GM23338 (cell line): Measurements from ENCODE around the gene STRA6. TPM values are rescaled to one million over a fixed set of nuclear protein-coding genes. Genes with fewer than 3 reads are reported as not detected.

Experiments used
- ATAC-seq: fragments of 200-7000 bp; cut with Tn5 transposase; 3 replicates; pipeline ENCODE4 v1.9.1; 2020
- DNase-seq: peaks from one replicate; pipeline ENCODE4 v3.0.0-alpha.2; 2015; ENCODE audit warnings: low spot score
- H2AFZ ChIP-seq: fragments of 200-600 bp; sonication (generic); 2 replicates; pipeline ENCODE4 v1.8.0; 2016; ENCODE audit warnings: antibody characterized with exemption, mild to moderate bottlenecking, moderate library complexity
- H3F3A ChIP-seq: fragments of 200-600 bp; sonication (generic); replicated peaks from 2 replicates; pipeline ENCODE4 v1.8.0; 2017; ENCODE audit warnings: antibody characterized with exemption, mixed run types, low read depth
- H3K27ac ChIP-seq: fragments of 200-600 bp; sonication (generic); 2 replicates; pipeline ENCODE4 v1.6.1; 2016; ENCODE audit warnings: low read depth
- H3K27me3 ChIP-seq: fragments of 200-600 bp; sonication (generic); 2 replicates; pipeline ENCODE4 v1.8.0; 2016; ENCODE audit warnings: mild to moderate bottlenecking, mixed run types, moderate library complexity; ENCODE audit not compliant: insufficient read depth
- H3K36me3 ChIP-seq: fragments of 200-600 bp; sonication (generic); 2 replicates; pipeline ENCODE4 v1.8.0; 2016; ENCODE audit warnings: mild to moderate bottlenecking; ENCODE audit not compliant: insufficient read depth
- H3K4me1 ChIP-seq: fragments of 200-600 bp; sonication (generic); 2 replicates; pipeline ENCODE4 v1.8.0; 2016; ENCODE audit warnings: mild to moderate bottlenecking, moderate library complexity; ENCODE audit not compliant: insufficient read depth
- H3K4me2 ChIP-seq: fragments of 200-600 bp; sonication (generic); 2 replicates; pipeline ENCODE4 v1.7.1; 2017; ENCODE audit warnings: mixed run types
- H3K4me3 ChIP-seq: fragments of 200-600 bp; sonication (generic); 2 replicates; pipeline ENCODE4 v1.6.1; 2016; ENCODE audit warnings: mixed run types
- H3K79me2 ChIP-seq: fragments of 200-600 bp; sonication (generic); replicated peaks from 2 replicates; pipeline ENCODE4 v1.8.0; 2017; ENCODE audit warnings: mild to moderate bottlenecking; ENCODE audit not compliant: insufficient read depth
- H3K9me2 ChIP-seq: fragments of 200-600 bp; sonication (generic); 2 replicates; pipeline ENCODE4 v1.8.0; 2017; ENCODE audit not compliant: insufficient read depth
- H4K20me1 ChIP-seq: fragments of 200-600 bp; sonication (generic); replicated peaks from 2 replicates; pipeline ENCODE4 v1.8.0; 2017; ENCODE audit warnings: mild to moderate bottlenecking; ENCODE audit not compliant: insufficient read depth
- H3K27ac Mint-ChIP-seq: 2 replicates; pipeline ENCODE4 v1.8.0; 2020; ENCODE audit warnings: inconsistent platforms, mild to moderate bottlenecking, moderate library complexity, mixed read lengths
- H3K27me3 Mint-ChIP-seq: 3 replicates; pipeline ENCODE4 v1.8.0; 2022; ENCODE audit warnings: low read depth, mild to moderate bottlenecking, moderate library complexity, mixed read lengths, inconsistent platforms; ENCODE audit not compliant: insufficient read depth, poor library complexity
- H3K36me3 Mint-ChIP-seq: 3 replicates; pipeline ENCODE4 v1.8.0; 2021; ENCODE audit warnings: low read depth, mild to moderate bottlenecking, inconsistent platforms, moderate library complexity, mixed read lengths
- H3K4me1 Mint-ChIP-seq: 3 replicates; pipeline ENCODE4 v1.8.0; 2020; ENCODE audit warnings: mild to moderate bottlenecking, inconsistent platforms, mixed read lengths
- H3K4me3 Mint-ChIP-seq: 3 replicates; pipeline ENCODE4 v1.8.0; 2021; ENCODE audit warnings: moderate library complexity, mild to moderate bottlenecking, inconsistent platforms, mixed read lengths
- H3K9me3 Mint-ChIP-seq: 3 replicates; pipeline ENCODE4 v1.8.0; 2020; ENCODE audit warnings: moderate library complexity, mild to moderate bottlenecking, inconsistent platforms, mixed read lengths
- CREB1 ChIP-seq: fragments of 250-450 bp; sonication (Bioruptor Pico); IDR thresholded peaks from 2 replicates; pipeline ENCODE4 v1.5.0; 2020; ENCODE audit warnings: low read depth, mild to moderate bottlenecking, moderate library complexity
- EZH2 ChIP-seq: fragments of 200-600 bp; sonication (generic); IDR thresholded peaks from one replicate; pipeline ENCODE4 v1.8.0; 2017; ENCODE audit warnings: antibody characterized with exemption, mild to moderate bottlenecking, low read depth; ENCODE audit not compliant: unreplicated experiment
- EZH2phosphoT487 ChIP-seq: fragments of 200-600 bp; sonication (generic); IDR thresholded peaks from one replicate; pipeline ENCODE4 v1.8.1; 2018; ENCODE audit warnings: antibody characterized with exemption; ENCODE audit not compliant: unreplicated experiment
- JUNB ChIP-seq: IDR thresholded peaks from one replicate; pipeline ENCODE4 v1.6.1; 2016; ENCODE audit warnings: antibody characterized with exemption; ENCODE audit not compliant: unreplicated experiment
- NANOG ChIP-seq: IDR thresholded peaks from 2 replicates; pipeline ENCODE4 v1.6.1; 2016; ENCODE audit warnings: antibody characterized with exemption, borderline replicate concordance
- POLR2AphosphoS5 ChIP-seq: IDR thresholded peaks from 2 replicates; pipeline ENCODE4 v1.6.1; 2016; ENCODE audit warnings: antibody characterized with exemption, low read depth
- STAT1 ChIP-seq: IDR thresholded peaks from one replicate; pipeline ENCODE4 v1.6.1; 2016; ENCODE audit warnings: antibody characterized with exemption; ENCODE audit not compliant: unreplicated experiment
- ZNF114 ChIP-seq: fragments of 250-450 bp; sonication (Bioruptor Pico); IDR thresholded peaks from 2 replicates; pipeline ENCODE4 v1.5.0; 2020; ENCODE audit warnings: mild to moderate bottlenecking, moderate library complexity
- ZNF331 ChIP-seq: fragments of 250-450 bp; sonication (Bioruptor Pico); IDR thresholded peaks from 2 replicates; pipeline ENCODE4 v1.5.0; 2020; ENCODE audit warnings: low read depth, mild to moderate bottlenecking, moderate library complexity
- polyA plus RNA-seq: library from polyadenylated mRNA; unstranded; fragments of >200 nt; fragmentation: Nextera tagmentation; extraction: Ambion mirVana; gene quantifications from 2 replicates; pipeline ENCODE4 v1.2.1, GENCODE V29; 2016
- total RNA-seq: library from RNA; depleted of rRNA; stranded (reverse); fragments of >200 nt; shearing (Covaris generic); gene quantifications from 2 replicates; pipeline ENCODE4 v1.2.3, GENCODE V29; 2014
- TF ChIP-seq, protein P1 (sequence below): fragments of 250-450 bp; sonication (Bioruptor Pico); IDR thresholded peaks from 2 replicates; pipeline ENCODE4 v1.5.0; 2020; ENCODE audit warnings: mild to moderate bottlenecking, moderate library complexity
- TF ChIP-seq, protein P2 (sequence below): IDR thresholded peaks from 2 replicates; pipeline ENCODE4 v1.6.1; 2016; ENCODE audit warnings: antibody characterized with exemption
- TF ChIP-seq, protein P3 (sequence below), 2 experiments: fragments of 200-600 bp in 1 of 2; sonication (generic) in 1 of 2; conservative IDR thresholded peaks; 2 replicates each; pipeline versions ENCODE4 v1.5.1 to v1.6.1; 2016 to 2017; ENCODE audit warnings: antibody characterized with exemption in 2 of 2, low read depth in 2 of 2, mild to moderate bottlenecking in 2 of 2, moderate library complexity in 1 of 2
- TF ChIP-seq, protein P4 (sequence below): IDR thresholded peaks from one replicate; pipeline ENCODE4 v1.6.1; 2018; ENCODE audit warnings: antibody characterized with exemption; ENCODE audit not compliant: unreplicated experiment

Gene STRA6
- total and polyA plus RNA-seq, 2 experiments from 2014 or later = 8.2 to 9.9 TPM

DNA sequence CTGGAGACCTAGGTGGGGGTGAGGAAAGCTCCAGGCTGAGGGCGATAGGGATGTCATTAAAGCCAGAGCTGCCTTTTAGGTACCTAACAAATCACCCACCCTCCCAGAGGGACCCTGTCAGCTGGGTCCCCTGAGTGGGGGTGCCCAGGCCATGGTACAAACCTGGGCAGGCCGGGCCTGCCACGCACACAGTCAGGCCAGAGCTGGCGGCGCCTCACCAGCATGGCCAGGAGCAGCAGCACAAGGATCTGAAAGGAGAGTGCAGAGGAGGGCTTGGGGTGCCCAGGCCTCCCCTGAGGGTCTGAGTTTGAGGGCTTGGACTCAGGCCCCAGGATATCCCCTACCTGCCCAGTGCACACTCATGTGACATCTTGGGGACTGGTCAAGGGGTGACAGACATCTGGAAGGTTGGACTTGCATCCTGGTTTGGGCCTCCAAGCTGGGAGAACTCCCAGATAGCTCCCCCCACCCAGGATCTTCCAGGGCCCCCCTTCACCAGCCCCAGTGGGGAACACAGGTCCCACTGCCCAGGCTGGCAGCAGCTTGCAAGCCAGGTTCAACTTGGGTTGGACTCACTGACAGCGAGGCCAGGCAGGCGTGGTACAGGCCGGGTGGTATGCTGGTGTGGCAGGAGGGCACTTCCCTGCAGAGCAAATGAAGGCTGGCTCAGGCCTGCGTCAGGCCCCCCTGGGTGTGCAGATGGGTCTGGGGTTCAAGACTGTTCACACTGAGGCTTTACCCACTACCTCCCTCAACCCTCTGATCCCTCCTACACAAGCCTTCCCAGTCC, 5.2 kb downstream of the STRA6 start:
- Histone ChIP-seq H3K27ac (no peak overlapping the region), H3F3A (peaks cover 7% of the 10 kb centered on the region; the same call in 1 of the 2 replicates), H3K4me3 (no peak overlapping the region), H2AFZ (no peak overlapping the region), H3K4me1 (peaks cover 19% of the 10 kb centered on the region; the same call in 1 of the 2 replicates), H3K4me2 (no peak overlapping the region), H3K27me3 (0 out of 2 replicates have a peak, but pooled peaks cover 4% of the 10 kb centered on the region), H3K36me3 (no peaks in the 10 kb centered on the region; the same call in 1 of the 2 replicates), H3K9me2 (no peaks in the 10 kb centered on the region), H3K79me2 (no peaks in the 10 kb centered on the region), H4K20me1 (no peaks in the 10 kb centered on the region)
- no peaks in the 10 kb centered on the region for H3K9me3 Mint-ChIP-seq
- TF ChIP-seq POLR2AphosphoS5 (no peak), EZH2 (no peak), EZH2phosphoT487 (no peak), ZNF114 (no peak), CREB1 (CRISPR knock-in tag) (no peak), JUNB (no peak), NANOG (no peak), ZNF331 (CRISPR knock-in tag) (no peak), STAT1 (no peak)
- TF ChIP-seq, protein P1, sequence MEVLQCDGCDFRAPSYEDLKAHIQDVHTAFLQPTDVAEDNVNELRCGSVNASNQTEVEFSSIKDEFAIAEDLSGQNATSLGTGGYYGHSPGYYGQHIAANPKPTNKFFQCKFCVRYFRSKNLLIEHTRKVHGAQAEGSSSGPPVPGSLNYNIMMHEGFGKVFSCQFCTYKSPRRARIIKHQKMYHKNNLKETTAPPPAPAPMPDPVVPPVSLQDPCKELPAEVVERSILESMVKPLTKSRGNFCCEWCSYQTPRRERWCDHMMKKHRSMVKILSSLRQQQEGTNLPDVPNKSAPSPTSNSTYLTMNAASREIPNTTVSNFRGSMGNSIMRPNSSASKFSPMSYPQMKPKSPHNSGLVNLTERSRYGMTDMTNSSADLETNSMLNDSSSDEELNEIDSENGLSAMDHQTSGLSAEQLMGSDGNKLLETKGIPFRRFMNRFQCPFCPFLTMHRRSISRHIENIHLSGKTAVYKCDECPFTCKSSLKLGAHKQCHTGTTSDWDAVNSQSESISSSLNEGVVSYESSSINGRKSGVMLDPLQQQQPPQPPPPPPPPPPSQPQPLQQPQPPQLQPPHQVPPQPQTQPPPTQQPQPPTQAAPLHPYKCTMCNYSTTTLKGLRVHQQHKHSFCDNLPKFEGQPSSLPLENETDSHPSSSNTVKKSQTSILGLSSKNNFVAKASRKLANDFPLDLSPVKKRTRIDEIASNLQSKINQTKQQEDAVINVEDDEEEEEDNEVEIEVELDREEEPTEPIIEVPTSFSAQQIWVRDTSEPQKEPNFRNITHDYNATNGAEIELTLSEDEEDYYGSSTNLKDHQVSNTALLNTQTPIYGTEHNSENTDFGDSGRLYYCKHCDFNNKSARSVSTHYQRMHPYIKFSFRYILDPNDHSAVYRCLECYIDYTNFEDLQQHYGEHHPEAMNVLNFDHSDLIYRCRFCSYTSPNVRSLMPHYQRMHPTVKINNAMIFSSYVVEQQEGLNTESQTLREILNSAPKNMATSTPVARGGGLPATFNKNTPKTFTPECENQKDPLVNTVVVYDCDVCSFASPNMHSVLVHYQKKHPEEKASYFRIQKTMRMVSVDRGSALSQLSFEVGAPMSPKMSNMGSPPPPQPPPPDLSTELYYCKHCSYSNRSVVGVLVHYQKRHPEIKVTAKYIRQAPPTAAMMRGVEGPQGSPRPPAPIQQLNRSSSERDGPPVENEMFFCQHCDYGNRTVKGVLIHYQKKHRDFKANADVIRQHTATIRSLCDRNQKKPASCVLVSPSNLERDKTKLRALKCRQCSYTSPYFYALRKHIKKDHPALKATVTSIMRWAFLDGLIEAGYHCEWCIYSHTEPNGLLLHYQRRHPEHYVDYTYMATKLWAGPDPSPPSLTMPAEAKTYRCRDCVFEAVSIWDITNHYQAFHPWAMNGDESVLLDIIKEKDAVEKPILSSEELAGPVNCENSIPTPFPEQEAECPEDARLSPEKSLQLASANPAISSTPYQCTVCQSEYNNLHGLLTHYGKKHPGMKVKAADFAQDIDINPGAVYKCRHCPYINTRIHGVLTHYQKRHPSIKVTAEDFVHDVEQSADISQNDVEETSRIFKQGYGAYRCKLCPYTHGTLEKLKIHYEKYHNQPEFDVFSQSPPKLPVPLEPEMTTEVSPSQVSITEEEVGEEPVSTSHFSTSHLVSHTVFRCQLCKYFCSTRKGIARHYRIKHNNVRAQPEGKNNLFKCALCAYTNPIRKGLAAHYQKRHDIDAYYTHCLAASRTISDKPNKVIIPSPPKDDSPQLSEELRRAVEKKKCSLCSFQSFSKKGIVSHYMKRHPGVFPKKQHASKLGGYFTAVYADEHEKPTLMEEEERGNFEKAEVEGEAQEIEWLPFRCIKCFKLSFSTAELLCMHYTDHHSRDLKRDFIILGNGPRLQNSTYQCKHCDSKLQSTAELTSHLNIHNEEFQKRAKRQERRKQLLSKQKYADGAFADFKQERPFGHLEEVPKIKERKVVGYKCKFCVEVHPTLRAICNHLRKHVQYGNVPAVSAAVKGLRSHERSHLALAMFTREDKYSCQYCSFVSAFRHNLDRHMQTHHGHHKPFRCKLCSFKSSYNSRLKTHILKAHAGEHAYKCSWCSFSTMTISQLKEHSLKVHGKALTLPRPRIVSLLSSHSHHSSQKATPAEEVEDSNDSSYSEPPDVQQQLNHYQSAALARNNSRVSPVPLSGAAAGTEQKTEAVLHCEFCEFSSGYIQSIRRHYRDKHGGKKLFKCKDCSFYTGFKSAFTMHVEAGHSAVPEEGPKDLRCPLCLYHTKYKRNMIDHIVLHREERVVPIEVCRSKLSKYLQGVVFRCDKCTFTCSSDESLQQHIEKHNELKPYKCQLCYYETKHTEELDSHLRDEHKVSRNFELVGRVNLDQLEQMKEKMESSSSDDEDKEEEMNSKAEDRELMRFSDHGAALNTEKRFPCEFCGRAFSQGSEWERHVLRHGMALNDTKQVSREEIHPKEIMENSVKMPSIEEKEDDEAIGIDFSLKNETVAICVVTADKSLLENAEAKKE (CRISPR knock-in tag) = no peak
- TF ChIP-seq, protein P2, sequence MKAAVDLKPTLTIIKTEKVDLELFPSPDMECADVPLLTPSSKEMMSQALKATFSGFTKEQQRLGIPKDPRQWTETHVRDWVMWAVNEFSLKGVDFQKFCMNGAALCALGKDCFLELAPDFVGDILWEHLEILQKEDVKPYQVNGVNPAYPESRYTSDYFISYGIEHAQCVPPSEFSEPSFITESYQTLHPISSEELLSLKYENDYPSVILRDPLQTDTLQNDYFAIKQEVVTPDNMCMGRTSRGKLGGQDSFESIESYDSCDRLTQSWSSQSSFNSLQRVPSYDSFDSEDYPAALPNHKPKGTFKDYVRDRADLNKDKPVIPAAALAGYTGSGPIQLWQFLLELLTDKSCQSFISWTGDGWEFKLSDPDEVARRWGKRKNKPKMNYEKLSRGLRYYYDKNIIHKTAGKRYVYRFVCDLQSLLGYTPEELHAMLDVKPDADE = no peak
- TF ChIP-seq, protein P3, sequence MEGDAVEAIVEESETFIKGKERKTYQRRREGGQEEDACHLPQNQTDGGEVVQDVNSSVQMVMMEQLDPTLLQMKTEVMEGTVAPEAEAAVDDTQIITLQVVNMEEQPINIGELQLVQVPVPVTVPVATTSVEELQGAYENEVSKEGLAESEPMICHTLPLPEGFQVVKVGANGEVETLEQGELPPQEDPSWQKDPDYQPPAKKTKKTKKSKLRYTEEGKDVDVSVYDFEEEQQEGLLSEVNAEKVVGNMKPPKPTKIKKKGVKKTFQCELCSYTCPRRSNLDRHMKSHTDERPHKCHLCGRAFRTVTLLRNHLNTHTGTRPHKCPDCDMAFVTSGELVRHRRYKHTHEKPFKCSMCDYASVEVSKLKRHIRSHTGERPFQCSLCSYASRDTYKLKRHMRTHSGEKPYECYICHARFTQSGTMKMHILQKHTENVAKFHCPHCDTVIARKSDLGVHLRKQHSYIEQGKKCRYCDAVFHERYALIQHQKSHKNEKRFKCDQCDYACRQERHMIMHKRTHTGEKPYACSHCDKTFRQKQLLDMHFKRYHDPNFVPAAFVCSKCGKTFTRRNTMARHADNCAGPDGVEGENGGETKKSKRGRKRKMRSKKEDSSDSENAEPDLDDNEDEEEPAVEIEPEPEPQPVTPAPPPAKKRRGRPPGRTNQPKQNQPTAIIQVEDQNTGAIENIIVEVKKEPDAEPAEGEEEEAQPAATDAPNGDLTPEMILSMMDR (conservative IDR thresholded peaks at IDR 0.05; ENCODE audit: low read depth in 2 of 2) = no peak
- TF ChIP-seq, protein P4, sequence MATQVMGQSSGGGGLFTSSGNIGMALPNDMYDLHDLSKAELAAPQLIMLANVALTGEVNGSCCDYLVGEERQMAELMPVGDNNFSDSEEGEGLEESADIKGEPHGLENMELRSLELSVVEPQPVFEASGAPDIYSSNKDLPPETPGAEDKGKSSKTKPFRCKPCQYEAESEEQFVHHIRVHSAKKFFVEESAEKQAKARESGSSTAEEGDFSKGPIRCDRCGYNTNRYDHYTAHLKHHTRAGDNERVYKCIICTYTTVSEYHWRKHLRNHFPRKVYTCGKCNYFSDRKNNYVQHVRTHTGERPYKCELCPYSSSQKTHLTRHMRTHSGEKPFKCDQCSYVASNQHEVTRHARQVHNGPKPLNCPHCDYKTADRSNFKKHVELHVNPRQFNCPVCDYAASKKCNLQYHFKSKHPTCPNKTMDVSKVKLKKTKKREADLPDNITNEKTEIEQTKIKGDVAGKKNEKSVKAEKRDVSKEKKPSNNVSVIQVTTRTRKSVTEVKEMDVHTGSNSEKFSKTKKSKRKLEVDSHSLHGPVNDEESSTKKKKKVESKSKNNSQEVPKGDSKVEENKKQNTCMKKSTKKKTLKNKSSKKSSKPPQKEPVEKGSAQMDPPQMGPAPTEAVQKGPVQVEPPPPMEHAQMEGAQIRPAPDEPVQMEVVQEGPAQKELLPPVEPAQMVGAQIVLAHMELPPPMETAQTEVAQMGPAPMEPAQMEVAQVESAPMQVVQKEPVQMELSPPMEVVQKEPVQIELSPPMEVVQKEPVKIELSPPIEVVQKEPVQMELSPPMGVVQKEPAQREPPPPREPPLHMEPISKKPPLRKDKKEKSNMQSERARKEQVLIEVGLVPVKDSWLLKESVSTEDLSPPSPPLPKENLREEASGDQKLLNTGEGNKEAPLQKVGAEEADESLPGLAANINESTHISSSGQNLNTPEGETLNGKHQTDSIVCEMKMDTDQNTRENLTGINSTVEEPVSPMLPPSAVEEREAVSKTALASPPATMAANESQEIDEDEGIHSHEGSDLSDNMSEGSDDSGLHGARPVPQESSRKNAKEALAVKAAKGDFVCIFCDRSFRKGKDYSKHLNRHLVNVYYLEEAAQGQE = no peak
- DNase-seq (no peak), ATAC-seq (no peak)
- no peak overlapping the region for H3K27ac Mint-ChIP-seq
- H3K4me3 Mint-ChIP-seq = no peak overlapping the region
- H3K4me1 Mint-ChIP-seq = peaks cover 30% of the 10 kb centered on the region
- H3K27me3 Mint-ChIP-seq = peaks cover 16% of the 10 kb centered on the region
- no peaks in the 10 kb centered on the region; the same call in 2 of the 3 replicates for H3K36me3 Mint-ChIP-seq
